ENCODE measurements around the gene OTX2.

OTX2 gene

DNA sequence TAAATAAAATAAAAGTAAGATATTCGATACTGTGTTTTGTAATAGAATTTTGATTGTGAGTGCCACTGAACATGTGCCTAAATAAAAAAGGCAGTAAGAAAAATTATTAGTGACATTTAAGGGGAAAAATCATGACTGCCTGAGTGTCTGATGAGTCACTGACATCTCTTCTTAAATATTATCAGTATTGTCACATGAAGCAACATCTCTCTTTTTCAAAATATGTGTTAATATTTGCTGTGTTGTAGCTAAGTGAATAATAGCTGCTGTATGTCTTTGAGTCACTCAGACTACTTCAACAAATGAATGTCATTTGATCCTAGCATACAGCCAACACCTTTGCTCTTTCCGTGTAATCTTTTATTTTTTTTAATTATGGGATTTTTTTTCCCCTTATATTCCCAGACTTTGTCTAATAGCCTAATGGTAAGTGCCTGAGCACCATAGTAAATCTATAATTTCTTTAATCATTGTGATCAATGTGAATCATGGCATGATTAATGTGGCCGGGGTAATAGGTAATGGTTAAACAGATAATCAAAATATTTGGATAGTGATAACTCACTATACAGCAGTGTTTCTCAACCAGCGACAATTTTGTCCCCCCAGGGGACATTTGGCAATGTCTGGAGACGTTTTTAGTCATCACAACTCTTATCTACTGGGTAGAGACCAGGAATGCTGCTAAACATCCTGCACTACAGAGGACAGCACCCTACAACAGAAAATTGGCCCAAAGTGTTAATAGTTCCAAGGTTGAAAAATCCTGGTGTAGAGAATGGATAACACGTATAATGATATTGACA lies 11.7 kb upstream of the OTX2 start:
- 81% methylated on average over 4 of the region's 6 CpGs for WGBS
- Histone ChIP-seq H3K4me3 (ENCODE audit: low read length) (no peak overlapping the region), H3K27me3 (ENCODE audit: insufficient read depth, low read length) (peaks cover 49% of the 10 kb centered on the region), H3K9me3 (ENCODE audit: insufficient read depth, low read depth, low read length) (no peaks in the 10 kb centered on the region), H3K36me3 (ENCODE audit: insufficient read depth, low read length) (no peaks in the 10 kb centered on the region), H3K9ac (ENCODE audit: low read depth, low read length) (no peak overlapping the region), H3K27ac (ENCODE audit: low read depth, low read length) (no peak overlapping the region), H3K4me1 (ENCODE audit: insufficient read depth, low read length) (peaks cover 12% of the 10 kb centered on the region; the same call in 1 of the 2 replicates)

DNA sequence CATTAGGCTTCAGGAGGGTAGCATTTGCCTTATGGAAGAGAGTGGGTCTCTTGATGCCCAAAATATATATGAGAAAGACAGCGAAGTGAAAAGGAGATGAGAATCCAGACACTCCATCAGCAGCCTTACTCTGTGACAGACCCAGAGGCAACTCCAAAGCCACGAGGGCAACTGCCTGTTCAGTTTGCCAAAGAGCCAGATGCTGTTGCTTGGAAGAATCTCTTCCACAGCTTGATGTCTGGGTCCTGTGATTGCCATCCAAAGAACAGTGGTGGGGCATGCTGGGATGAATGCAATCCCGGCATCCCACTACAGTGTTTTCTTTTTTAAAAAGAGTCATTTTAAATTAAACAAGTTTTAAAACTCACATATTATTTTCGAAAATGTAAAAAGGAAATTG lies 10.9 kb upstream of the OTX2 start:
- Histone ChIP-seq H3K9me3 (ENCODE audit: insufficient read depth, low read depth, low read length) (no peaks in the 10 kb centered on the region), H3K36me3 (ENCODE audit: insufficient read depth, low read length) (no peaks in the 10 kb centered on the region), H3K27me3 (ENCODE audit: insufficient read depth, low read length) (peaks cover 57% of the 10 kb centered on the region), H3K4me1 (ENCODE audit: insufficient read depth, low read length) (peaks cover 15% of the 10 kb centered on the region), H3K4me3 (ENCODE audit: low read length) (no peak overlapping the region), H3K9ac (ENCODE audit: low read depth, low read length) (no peak overlapping the region), H3K27ac (ENCODE audit: low read depth, low read length) (no peak overlapping the region)
- WGBS = 75% methylated on average over 3 of the region's 4 CpGs

DNA sequence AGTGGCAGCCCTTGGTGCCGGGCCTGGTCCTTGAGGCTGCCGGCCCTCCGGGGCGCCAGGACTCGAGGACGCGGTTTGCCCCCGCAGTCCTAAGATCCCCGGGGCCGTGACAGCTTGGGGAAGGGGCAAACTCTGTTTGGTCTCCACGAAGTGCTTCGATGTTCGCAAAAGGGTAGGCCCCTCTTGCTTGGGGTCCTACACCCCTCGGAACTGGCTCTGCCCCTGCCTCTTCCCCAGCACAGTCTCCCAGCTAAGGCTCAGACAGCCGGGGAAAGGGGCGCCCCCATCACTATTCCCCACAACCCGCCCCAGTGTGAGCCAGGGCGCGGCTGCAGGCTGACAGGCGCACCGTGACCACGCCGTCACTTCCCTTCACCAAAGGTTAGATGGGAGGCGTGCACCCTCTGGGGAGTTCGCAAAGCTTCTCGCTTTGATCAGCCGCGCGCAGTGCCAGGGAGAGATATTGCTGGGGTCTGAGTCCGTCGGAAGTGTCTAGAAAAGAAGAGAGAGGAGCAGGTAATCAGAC lies 7.2 kb upstream of the OTX2 start:
- Histone ChIP-seq H3K4me3 (ENCODE audit: low read length) (peak overlapping the region; percentile 42), H3K9me3 (ENCODE audit: insufficient read depth, low read depth, low read length) (no peaks in the 10 kb centered on the region), H3K9ac (ENCODE audit: low read depth, low read length) (no peak overlapping the region), H3K27me3 (ENCODE audit: insufficient read depth, low read length) (peaks cover 90% of the 10 kb centered on the region), H3K27ac (ENCODE audit: low read depth, low read length) (no peak overlapping the region), H3K4me1 (ENCODE audit: insufficient read depth, low read length) (peaks cover 52% of the 10 kb centered on the region), H3K36me3 (ENCODE audit: insufficient read depth, low read length) (no peaks in the 10 kb centered on the region)
- WGBS = 3% methylated on average over 31 of the region's 31 CpGs

DNA sequence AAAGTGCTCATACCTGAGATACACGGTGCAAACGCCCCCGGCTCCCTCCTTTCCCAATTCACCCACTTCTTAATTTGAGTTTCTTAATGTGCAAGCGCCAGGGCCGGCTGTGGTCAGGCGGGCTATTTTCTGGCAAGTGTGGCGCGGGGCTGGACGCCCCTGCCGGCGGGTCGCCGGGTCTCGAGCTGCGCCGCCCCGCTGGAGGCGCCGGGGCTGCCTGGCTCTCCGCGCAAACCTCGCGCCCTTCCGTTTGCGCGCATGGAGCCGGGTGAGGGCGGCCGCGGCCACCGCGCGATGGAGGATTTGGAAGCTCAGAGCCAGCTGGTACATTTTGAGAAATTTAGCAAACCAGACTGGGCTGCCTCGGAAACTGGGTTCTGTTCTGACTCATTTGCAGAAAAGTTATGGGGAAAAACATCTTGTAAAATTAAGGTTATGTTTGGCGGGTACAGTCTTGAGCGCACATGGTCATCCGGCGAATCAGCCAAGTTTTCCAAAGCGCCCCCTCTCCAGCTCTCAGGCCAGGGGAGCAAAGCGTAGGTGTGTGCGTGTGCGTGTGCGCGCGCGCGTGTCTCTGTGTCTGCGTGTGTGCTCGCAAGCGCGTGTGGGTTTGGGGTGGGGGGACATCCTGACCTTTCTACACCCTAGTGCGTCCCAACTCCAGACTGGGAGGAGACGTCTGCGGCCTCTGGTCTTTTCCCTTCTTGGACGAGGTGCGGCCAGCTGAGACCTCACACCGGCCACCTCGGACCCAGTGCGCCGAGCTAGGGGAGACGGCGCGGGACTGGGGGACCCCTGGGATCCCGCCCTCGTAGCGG lies 6.5 kb upstream of the OTX2 start:
- WGBS = 1% methylated on average over 66 of the region's 66 CpGs
- Histone ChIP-seq H3K9ac (ENCODE audit: low read depth, low read length) (0 out of 2 replicates have a peak overlapping the region, but pooled peaks have one; percentile 3), H3K9me3 (ENCODE audit: insufficient read depth, low read depth, low read length) (no peaks in the 10 kb centered on the region), H3K4me3 (ENCODE audit: low read length) (peak overlapping the region; percentile 42), H3K27ac (ENCODE audit: low read depth, low read length) (no peak overlapping the region), H3K27me3 (ENCODE audit: insufficient read depth, low read length) (peaks cover 97% of the 10 kb centered on the region), H3K36me3 (ENCODE audit: insufficient read depth, low read length) (no peaks in the 10 kb centered on the region), H3K4me1 (ENCODE audit: insufficient read depth, low read length) (peaks cover 55% of the 10 kb centered on the region)

DNA sequence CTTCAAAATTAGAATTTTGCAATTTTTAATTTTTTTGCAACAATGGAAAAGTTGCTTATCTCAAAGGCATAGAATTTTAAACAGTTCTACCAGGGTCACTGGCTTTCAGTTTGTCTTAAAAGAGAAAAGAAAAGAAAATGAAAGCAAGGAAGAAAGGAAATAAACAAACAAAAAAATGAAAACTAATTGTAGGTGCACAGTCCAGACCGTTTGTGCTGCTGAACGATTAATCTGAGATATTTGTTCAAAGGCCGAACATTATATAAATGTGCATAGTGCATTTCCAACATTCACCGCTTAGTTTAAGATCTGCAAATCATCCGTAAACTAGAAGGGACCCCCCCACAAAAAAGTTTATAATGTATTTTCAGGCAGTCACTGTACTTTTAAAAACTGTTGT lies 5.5 kb upstream of the OTX2 start:
- H3K9ac ChIP-seq (ENCODE audit: low read depth, low read length) = no peak overlapping the region
- H3K27ac ChIP-seq (ENCODE audit: low read depth, low read length) = no peak overlapping the region
- peaks cover 57% of the 10 kb centered on the region for H3K4me1 ChIP-seq (ENCODE audit: insufficient read depth, low read length)
- H3K4me3 ChIP-seq (ENCODE audit: low read length) = peak overlapping the region; percentile 42
- no peaks in the 10 kb centered on the region for H3K9me3 ChIP-seq (ENCODE audit: insufficient read depth, low read depth, low read length)
- 8% methylated on average over 5 of the region's 5 CpGs for WGBS
- H3K27me3 ChIP-seq (ENCODE audit: insufficient read depth, low read length) = peaks cover 99% of the 10 kb centered on the region
- no peaks in the 10 kb centered on the region for H3K36me3 ChIP-seq (ENCODE audit: insufficient read depth, low read length)

DNA sequence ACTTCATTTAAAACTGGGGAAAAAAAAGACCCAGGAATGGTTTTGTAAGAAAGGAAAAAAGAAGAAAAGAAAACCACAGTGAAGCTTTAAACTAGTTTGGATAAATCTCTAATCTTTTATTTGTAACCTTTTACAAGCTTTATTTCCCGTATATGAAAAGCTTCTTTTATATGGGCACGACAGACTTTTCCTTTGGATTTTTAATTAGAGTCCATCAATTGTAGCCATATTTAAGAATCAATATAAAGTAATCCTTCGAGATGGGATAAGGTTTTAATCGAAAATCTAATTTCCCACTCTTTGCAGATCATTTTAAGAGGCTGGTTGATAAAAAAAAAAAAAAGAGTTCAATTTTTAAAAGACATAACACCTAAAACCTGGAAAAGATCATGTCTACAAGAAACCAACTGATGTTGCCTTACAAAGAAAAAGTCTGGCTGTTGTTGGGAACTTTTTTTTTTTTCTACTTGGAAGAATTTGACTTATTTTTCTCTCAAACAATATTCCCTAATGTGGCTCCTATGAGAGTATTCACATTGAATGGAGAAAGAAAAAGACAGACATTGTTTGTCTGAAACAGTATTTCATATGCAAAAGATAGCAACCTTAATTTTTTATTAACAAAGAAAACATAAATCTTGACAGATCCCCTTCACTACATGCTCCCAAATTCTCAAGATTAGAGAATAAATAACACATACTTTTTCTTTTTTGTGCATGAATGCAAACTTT lies 4.9 kb upstream of the OTX2 start:
- Histone ChIP-seq H3K9ac (ENCODE audit: low read depth, low read length) (no peak overlapping the region), H3K36me3 (ENCODE audit: insufficient read depth, low read length) (no peaks in the 10 kb centered on the region), H3K9me3 (ENCODE audit: insufficient read depth, low read depth, low read length) (no peaks in the 10 kb centered on the region), H3K27ac (ENCODE audit: low read depth, low read length) (no peak overlapping the region), H3K27me3 (ENCODE audit: insufficient read depth, low read length) (peaks cover 100% of the 10 kb centered on the region), H3K4me1 (ENCODE audit: insufficient read depth, low read length) (peaks cover 62% of the 10 kb centered on the region), H3K4me3 (ENCODE audit: low read length) (no peak overlapping the region)
- WGBS = no CpG with 5 or more reads among the region's 4 CpGs

DNA sequence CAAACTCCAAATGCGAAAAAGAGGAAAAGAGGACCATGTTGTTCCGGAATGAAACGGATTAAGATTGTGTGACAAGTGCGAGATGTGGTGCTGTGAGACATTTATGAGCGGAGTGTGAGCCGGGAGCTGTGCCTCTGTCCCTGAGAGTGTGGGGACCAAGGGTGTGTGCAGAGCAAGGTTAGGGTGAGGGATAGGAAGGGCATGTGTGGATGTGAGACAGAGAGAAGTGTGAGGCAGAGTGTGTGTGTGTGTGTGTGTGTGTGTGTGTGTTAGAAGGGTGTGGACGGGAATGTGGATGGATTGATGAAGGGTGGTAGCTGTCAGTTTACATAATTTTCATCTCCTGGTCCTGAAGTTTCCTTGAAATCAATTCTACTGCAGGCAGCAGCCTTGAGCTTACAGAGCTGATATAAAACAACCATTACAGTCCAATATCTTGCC lies 4.3 kb upstream of the OTX2 start:
- H3K27me3 ChIP-seq (ENCODE audit: insufficient read depth, low read length) = peaks cover 100% of the 10 kb centered on the region

DNA sequence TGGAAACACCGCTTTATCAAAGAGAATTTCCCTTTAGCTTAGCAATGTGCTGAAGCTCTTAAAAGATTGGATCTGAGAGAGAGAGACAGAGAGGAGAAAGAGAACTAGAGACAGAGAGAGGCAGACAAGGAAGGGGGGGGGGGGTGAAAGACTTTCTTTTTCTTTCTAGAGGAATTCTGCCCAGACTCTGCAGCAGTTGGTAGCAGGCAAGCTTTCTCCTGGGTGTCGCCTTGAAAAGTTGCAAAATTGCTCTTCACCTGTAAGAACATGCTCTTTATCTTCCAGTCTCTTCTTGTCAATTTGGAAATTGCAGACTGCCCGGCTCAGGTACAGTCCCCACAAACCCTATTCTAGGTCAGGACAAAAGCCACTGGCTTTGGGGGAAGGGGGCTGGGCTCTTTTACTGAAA lies 2.9 kb upstream of the OTX2 start:
- H3K27me3 ChIP-seq (ENCODE audit: insufficient read depth, low read length) = peaks cover 100% of the 10 kb centered on the region
- H3K27ac ChIP-seq (ENCODE audit: low read depth, low read length) = no peak overlapping the region
- peak overlapping the region; percentile 67 for H3K4me3 ChIP-seq (ENCODE audit: low read length)
- H3K4me1 ChIP-seq (ENCODE audit: insufficient read depth, low read length) = peaks cover 67% of the 10 kb centered on the region
- H3K9ac ChIP-seq (ENCODE audit: low read depth, low read length) = no peak overlapping the region
- no peaks in the 10 kb centered on the region for H3K9me3 ChIP-seq (ENCODE audit: insufficient read depth, low read depth, low read length)
- no peaks in the 10 kb centered on the region for H3K36me3 ChIP-seq (ENCODE audit: insufficient read depth, low read length)
- WGBS = 0% methylated on average over 3 of the region's 3 CpGs

More for the DNA sequence above, 4.3 kb upstream of the OTX2 start:
- WGBS = 2% methylated on average over 7 of the region's 7 CpGs
- Histone ChIP-seq H3K36me3 (ENCODE audit: insufficient read depth, low read length) (no peaks in the 10 kb centered on the region), H3K4me3 (ENCODE audit: low read length) (peak overlapping the region; percentile 67; the same call in 1 of the 2 replicates), H3K27ac (ENCODE audit: low read depth, low read length) (no peak overlapping the region), H3K4me1 (ENCODE audit: insufficient read depth, low read length) (peaks cover 68% of the 10 kb centered on the region), H3K9ac (ENCODE audit: low read depth, low read length) (no peak overlapping the region), H3K9me3 (ENCODE audit: insufficient read depth, low read depth, low read length) (no peaks in the 10 kb centered on the region)

DNA sequence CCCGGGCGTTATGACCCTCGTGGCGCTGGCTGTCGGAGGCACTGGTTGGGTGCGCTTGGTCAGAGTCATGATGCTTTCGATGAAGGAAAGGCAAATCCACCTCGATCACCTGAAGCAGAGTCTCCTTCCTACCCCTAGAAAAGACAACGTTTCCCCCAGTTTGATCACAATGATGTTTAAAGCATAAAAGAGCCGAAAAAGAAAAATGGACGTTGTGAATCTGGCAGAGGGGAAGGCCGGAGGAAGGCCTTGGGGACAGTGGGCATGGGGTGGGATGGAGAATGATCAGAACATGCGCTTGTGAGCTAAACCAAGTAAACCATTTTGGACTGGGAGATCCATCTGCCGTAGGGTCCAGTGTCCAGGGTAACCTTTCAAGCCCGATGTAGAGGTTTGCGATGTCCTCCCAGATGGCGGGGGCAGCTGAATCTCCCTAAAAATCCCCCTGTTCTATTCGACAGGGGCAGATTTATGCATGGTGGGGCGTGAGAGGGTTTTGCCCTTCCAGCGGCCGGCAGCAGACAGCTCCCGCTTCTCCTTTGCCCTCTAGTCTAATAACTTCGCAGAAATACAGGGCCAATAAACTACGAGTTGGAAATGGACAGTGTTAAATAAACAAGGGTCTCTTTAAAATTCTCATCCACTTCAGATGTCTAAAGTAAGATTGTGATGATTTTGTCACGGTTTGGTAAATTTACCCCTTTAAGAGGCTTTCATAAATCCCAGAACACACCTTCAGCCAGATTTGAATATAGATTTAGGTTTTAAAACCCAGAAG lies 2.3 kb upstream of the OTX2 start:
- Histone ChIP-seq H3K9me3 (ENCODE audit: insufficient read depth, low read depth, low read length) (no peaks in the 10 kb centered on the region), H3K27me3 (ENCODE audit: insufficient read depth, low read length) (peaks cover 100% of the 10 kb centered on the region), H3K9ac (ENCODE audit: low read depth, low read length) (no peak overlapping the region), H3K4me1 (ENCODE audit: insufficient read depth, low read length) (peaks cover 62% of the 10 kb centered on the region), H3K4me3 (ENCODE audit: low read length) (peak overlapping the region; percentile 67), H3K36me3 (ENCODE audit: insufficient read depth, low read length) (no peaks in the 10 kb centered on the region), H3K27ac (ENCODE audit: low read depth, low read length) (no peak overlapping the region)
- 2% methylated on average over 18 of the region's 25 CpGs for WGBS

DNA sequence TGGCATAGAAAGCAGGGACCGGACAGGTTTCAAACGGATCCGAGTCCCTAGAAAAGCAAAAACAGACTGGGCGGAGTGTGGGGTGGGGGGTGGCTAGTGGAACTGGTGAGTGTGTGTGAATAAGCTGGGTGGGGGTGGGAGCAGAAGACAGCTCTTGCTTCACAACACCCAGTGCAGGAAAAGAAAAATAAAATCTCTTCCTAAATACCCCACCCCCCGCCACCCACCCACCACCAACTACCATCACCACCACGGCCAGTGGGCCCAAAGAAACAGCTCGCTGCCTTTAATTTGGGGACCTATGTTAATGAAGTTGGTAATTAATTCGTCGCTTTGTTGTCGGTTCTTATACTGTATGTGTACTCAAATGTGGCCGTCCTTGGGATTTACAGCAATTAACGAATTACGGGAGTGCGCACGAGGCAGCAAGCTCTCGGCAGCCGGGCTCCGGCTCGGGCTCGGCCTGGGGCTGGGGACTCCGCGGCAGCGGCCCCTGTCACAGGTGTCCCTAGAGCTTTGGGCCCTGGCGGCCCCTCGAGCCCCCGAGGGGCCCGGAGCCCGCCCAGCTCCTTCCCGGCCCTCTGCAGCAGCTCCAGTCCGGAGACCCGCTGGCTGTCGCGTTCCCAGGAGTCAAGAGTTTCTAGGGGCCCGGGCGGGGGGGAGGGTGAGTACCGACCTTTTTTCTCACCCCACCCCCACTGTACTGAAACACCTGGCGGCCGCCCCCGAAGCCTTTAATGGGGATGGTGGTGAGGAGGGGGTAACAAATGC lies 1.5 kb upstream of the OTX2 start:
- WGBS = 2% methylated on average over 33 of the region's 39 CpGs
- no peaks in the 10 kb centered on the region for H3K36me3 ChIP-seq (ENCODE audit: insufficient read depth, low read length)
- no peak overlapping the region for H3K27ac ChIP-seq (ENCODE audit: low read depth, low read length)
- H3K27me3 ChIP-seq (ENCODE audit: insufficient read depth, low read length) = peaks cover 100% of the 10 kb centered on the region
- H3K9ac ChIP-seq (ENCODE audit: low read depth, low read length) = no peak overlapping the region
- H3K4me1 ChIP-seq (ENCODE audit: insufficient read depth, low read length) = peaks cover 70% of the 10 kb centered on the region
- no peaks in the 10 kb centered on the region for H3K9me3 ChIP-seq (ENCODE audit: insufficient read depth, low read depth, low read length)
- H3K4me3 ChIP-seq (ENCODE audit: low read length) = peak overlapping the region; percentile 67

All from HUES64 (cell line).